IPS DF 4.7 (cell line): Measurements from ENCODE around the gene GK.
"Not testable (repeated sequence)": the region's sequence is repeated elsewhere in the genome, so short reads cannot be mapped to it uniquely, and the experiment has no call there.

Experiments used
- DNase-seq: peaks from one replicate; pipeline ENCODE4 v3.0.0-alpha.2; 2013; ENCODE audit warnings: low spot score; ENCODE audit errors: extremely low read depth

Gene GK

GRCh38 chrX:30693999-30694650 lies 40.9 kb downstream of the GK start:
- DNase-seq, result no peak

GRCh38 chrX:30702736-30703135 lies 49.5 kb downstream of the GK start:
- DNase-seq, result no peak

GRCh38 chrX:30706216-30706775 lies 53.1 kb downstream of the GK start:
- no peak for DNase-seq

- no peak for DNase-seq
Observed at GRCh38 chrX:30712214-30712613, 59.0 kb downstream of the GK start.

GRCh38 chrX:30713061-30713525 lies 59.9 kb downstream of the GK start:
- DNase-seq, result no peak

- no peak for DNase-seq
Observed at GRCh38 chrX:30714138-30714537, 60.9 kb downstream of the GK start.

GRCh38 chrX:30715976-30716375 lies 62.8 kb downstream of the GK start:
- DNase-seq, result no peak

- no peak for DNase-seq
Observed at GRCh38 chrX:30733852-30734660, 80.8 kb downstream of the GK start.

GRCh38 chrX:30734782-30735181 lies 81.6 kb downstream of the GK start:
- DNase-seq, result no peak

GRCh38 chrX:30735839-30736238 lies 82.6 kb downstream of the GK start:
- peak; percentile 28 for DNase-seq

GRCh38 chrX:30741545-30741944 lies 88.3 kb downstream of the GK start:
- DNase-seq, result no peak

- DNase-seq, result no peak
Observed at GRCh38 chrX:30748342-30748960, 95.2 kb downstream of the GK start.

- no peak for DNase-seq
Observed at GRCh38 chrX:30751497-30751896, 98.3 kb downstream of the GK start.

- DNase-seq, result no peak
Observed at GRCh38 chrX:30762755-30763154, 109.5 kb downstream of the GK start.

- DNase-seq, result not testable (repeated sequence)
Observed at GRCh38 chrX:30773764-30774163, 120.5 kb downstream of the GK start.

- DNase-seq, result no peak
Observed at GRCh38 chrX:30777575-30777974, 124.4 kb downstream of the GK start.

GRCh38 chrX:30779453-30780030 lies 126.3 kb downstream of the GK start:
- DNase-seq, result no peak
